ENCODE measurements around the gene PVALB. TPM values are rescaled to one million over a fixed set of nuclear protein-coding genes. Genes with fewer than 3 reads are reported as not detected.

The PVALB gene
- total RNA-seq, 1 experiment from 2014 or later, result not detected

DNA sequence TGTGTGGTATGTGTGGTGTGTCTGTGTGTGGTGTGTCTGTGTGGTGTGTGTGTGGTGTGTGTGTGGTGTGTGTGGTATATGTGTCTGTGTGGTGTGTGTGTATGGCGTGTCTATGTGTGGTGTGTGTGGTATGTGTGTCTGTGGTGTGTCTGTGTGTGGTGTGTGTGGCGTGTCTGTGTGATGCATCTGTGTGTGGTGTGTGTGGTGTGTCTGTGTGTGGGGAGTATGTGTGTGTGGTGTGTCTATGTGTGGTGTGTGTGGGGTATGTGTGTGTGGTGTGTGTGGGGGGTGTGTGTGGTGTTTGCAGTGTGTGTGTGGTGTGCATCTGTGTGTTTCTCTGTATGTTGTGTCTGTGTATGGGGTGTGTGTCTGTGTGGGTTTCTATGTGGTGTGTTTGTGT is 7.8 kb upstream of the PVALB start:
- Histone ChIP-seq H3K4me2 (ENCODE audit: low read length) (no peak overlapping the region), H2AFZ (ENCODE audit: low read depth, low read length, poor library complexity, severe bottlenecking) (no peak overlapping the region), H3K9me3 (ENCODE audit: control insufficient read depth in 1 of 2, insufficient read depth in 1 of 2, low read depth in 1 of 2, low read length in 2 of 2) (no peaks in the 10 kb centered on the region), H3K9ac (ENCODE audit: low read length) (no peak overlapping the region), H3K36me3 (ENCODE audit: control insufficient read depth in 1 of 2, insufficient read depth in 2 of 2, low read length in 2 of 2) (no peaks in the 10 kb centered on the region), H3K4me3 (replicated peaks in 1 of 2; ENCODE audit: low read depth in 1 of 2, low read length in 2 of 2) (no peak overlapping the region), H4K20me1 (ENCODE audit: insufficient read depth) (no peaks in the 10 kb centered on the region), H3K27me3 (ENCODE audit: insufficient read depth, low read length) (no peaks in the 10 kb centered on the region), H3K27ac (ENCODE audit: low read depth, low read length) (no peak overlapping the region), H3K4me1 (ENCODE audit: control insufficient read depth in 1 of 2, insufficient read depth in 2 of 2, low read length in 2 of 2) (no peaks in the 10 kb centered on the region), H3K79me2 (ENCODE audit: insufficient read depth, low read length) (no peaks in the 10 kb centered on the region), H3K9me2 (ENCODE audit: insufficient read depth) (no peaks in the 10 kb centered on the region)
- no TSS peak for BruUV-seq (replicated peaks)
- ChIA-PET RAD21 (ENCODE audit: low non-redundant PET in 1 of 2, low total read pairs in 2 of 2, uncharacterized antibody in 2 of 2, unreplicated experiment in 2 of 2) (no interaction called here), CTCF (no interaction called here), POLR2A (no interaction called here)
- ATAC-seq (no peak), DNase-seq (ENCODE audit: low read depth, low spot score) (no peak)
- intact Hi-C loops (cut with micrococcal nuclease), result no loop called here
- TF ChIP-seq, protein P1, sequence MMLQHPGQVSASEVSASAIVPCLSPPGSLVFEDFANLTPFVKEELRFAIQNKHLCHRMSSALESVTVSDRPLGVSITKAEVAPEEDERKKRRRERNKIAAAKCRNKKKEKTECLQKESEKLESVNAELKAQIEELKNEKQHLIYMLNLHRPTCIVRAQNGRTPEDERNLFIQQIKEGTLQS (IDR thresholded peaks at IDR 0.05), result no peak
- TF ChIP-seq CEBPB (IDR thresholded peaks at IDR 0.05; ENCODE audit: low read depth), result no peak
- TF ChIP-seq ELF1 (IDR thresholded peaks at IDR 0.05; ENCODE audit: borderline replicate concordance, low read depth), result no peak

DNA sequence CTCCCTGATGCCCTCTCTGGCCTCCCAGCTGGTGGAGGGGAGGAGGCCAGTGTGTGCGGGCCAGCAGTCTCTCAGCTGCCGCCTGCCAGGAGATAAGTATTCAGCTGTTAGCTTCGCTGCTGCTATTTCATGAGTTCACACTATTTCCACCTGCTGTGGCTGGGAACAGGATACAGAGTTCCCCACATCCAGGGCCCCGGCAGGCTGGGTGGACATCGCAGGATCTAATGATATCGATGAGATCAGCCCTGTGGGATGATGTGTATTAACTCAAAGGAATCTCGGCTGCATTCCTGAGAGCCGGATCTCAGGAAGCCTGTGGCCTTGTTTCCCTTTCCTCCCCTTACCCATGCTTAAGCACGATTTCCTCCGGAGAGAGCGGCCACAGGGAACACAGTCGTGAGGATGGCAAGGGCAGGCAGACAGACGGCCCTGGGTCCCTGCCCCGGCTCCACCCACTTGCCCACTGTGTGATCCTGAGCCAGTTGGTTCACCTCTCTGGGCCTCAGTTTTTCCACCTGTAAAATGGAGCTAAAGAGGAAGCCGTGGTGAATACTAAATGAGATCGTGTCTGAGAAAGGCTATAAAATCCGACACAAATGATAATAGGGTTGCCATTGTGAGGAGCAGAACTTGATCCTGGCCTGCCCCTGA is 6.5 kb upstream of the PVALB start:
- no peak overlapping the region for H3K4me3 ChIP-seq (replicated peaks in 1 of 2; ENCODE audit: low read depth in 1 of 2, low read length in 2 of 2)
- H3K9me2 ChIP-seq (ENCODE audit: insufficient read depth), result no peaks in the 10 kb centered on the region
- no peak overlapping the region for H3K4me2 ChIP-seq (ENCODE audit: low read length)
- no peaks in the 10 kb centered on the region for H4K20me1 ChIP-seq (ENCODE audit: insufficient read depth)
- no peaks in the 10 kb centered on the region for H3K79me2 ChIP-seq (ENCODE audit: insufficient read depth, low read length)
- H3K36me3 ChIP-seq (ENCODE audit: control insufficient read depth in 1 of 2, insufficient read depth in 2 of 2, low read length in 2 of 2), result no peaks in the 10 kb centered on the region
- ATAC-seq (no peak), DNase-seq (ENCODE audit: low read depth, low spot score) (no peak)
- no peaks in the 10 kb centered on the region for H3K9me3 ChIP-seq (ENCODE audit: control insufficient read depth in 1 of 2, insufficient read depth in 1 of 2, low read depth in 1 of 2, low read length in 2 of 2)
- CTCF ChIA-PET, result interaction anchor here (1.0 to 1.4 kb wide), 2 partner anchors 30 to 155 kb away, joined by 3 read pairs; no protein-coding TSS in a partner anchor
- no TSS peak for BruUV-seq (replicated peaks)
- RAD21 ChIA-PET (ENCODE audit: low non-redundant PET in 1 of 2, low total read pairs in 2 of 2, uncharacterized antibody in 2 of 2, unreplicated experiment in 2 of 2), result no interaction called here
- intact Hi-C loops (cut with micrococcal nuclease), result no loop called here
- no peaks in the 10 kb centered on the region; the same call in 1 of the 2 replicates for H3K27me3 ChIP-seq (ENCODE audit: insufficient read depth, low read length)
- POLR2A ChIA-PET, result no interaction called here
- H2AFZ ChIP-seq (ENCODE audit: low read depth, low read length, poor library complexity, severe bottlenecking), result no peak overlapping the region
- H3K4me1 ChIP-seq (ENCODE audit: control insufficient read depth in 1 of 2, insufficient read depth in 2 of 2, low read length in 2 of 2), result no peaks in the 10 kb centered on the region
- H3K27ac ChIP-seq (ENCODE audit: low read depth, low read length), result no peak overlapping the region
- H3K9ac ChIP-seq (ENCODE audit: low read length), result no peak overlapping the region
- TF ChIP-seq POLR2AphosphoS5 (IDR thresholded peaks at IDR 0.05; ENCODE audit: low read depth, low read length), result no peak
- TF ChIP-seq, protein P2, sequence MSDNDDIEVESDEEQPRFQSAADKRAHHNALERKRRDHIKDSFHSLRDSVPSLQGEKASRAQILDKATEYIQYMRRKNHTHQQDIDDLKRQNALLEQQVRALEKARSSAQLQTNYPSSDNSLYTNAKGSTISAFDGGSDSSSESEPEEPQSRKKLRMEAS (IDR thresholded peaks at IDR 0.05), result no peak
- TF ChIP-seq SP1 (IDR thresholded peaks at IDR 0.05; ENCODE audit: low read depth), result no peak
- TF ChIP-seq, protein P3, sequence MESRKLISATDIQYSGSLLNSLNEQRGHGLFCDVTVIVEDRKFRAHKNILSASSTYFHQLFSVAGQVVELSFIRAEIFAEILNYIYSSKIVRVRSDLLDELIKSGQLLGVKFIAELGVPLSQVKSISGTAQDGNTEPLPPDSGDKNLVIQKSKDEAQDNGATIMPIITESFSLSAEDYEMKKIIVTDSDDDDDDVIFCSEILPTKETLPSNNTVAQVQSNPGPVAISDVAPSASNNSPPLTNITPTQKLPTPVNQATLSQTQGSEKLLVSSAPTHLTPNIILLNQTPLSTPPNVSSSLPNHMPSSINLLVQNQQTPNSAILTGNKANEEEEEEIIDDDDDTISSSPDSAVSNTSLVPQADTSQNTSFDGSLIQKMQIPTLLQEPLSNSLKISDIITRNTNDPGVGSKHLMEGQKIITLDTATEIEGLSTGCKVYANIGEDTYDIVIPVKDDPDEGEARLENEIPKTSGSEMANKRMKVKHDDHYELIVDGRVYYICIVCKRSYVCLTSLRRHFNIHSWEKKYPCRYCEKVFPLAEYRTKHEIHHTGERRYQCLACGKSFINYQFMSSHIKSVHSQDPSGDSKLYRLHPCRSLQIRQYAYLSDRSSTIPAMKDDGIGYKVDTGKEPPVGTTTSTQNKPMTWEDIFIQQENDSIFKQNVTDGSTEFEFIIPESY (IDR thresholded peaks at IDR 0.05; ENCODE audit: extremely low read depth, insufficient replicate concordance, low read length), result no peak
- TF ChIP-seq ELF1 (IDR thresholded peaks at IDR 0.05; ENCODE audit: borderline replicate concordance, low read depth), result no peak
- no peak for TF ChIP-seq EGR1 (IDR thresholded peaks at IDR 0.05; ENCODE audit: low read depth)
- TF ChIP-seq, protein P4, sequence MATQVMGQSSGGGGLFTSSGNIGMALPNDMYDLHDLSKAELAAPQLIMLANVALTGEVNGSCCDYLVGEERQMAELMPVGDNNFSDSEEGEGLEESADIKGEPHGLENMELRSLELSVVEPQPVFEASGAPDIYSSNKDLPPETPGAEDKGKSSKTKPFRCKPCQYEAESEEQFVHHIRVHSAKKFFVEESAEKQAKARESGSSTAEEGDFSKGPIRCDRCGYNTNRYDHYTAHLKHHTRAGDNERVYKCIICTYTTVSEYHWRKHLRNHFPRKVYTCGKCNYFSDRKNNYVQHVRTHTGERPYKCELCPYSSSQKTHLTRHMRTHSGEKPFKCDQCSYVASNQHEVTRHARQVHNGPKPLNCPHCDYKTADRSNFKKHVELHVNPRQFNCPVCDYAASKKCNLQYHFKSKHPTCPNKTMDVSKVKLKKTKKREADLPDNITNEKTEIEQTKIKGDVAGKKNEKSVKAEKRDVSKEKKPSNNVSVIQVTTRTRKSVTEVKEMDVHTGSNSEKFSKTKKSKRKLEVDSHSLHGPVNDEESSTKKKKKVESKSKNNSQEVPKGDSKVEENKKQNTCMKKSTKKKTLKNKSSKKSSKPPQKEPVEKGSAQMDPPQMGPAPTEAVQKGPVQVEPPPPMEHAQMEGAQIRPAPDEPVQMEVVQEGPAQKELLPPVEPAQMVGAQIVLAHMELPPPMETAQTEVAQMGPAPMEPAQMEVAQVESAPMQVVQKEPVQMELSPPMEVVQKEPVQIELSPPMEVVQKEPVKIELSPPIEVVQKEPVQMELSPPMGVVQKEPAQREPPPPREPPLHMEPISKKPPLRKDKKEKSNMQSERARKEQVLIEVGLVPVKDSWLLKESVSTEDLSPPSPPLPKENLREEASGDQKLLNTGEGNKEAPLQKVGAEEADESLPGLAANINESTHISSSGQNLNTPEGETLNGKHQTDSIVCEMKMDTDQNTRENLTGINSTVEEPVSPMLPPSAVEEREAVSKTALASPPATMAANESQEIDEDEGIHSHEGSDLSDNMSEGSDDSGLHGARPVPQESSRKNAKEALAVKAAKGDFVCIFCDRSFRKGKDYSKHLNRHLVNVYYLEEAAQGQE (IDR thresholded peaks at IDR 0.05; ENCODE audit: low read depth), result no peak
- TF ChIP-seq YY1 (IDR thresholded peaks at IDR 0.05; ENCODE audit: extremely low read depth, insufficient replicate concordance, low read depth, low read length), result no peak
- TF ChIP-seq FOSL1 (IDR thresholded peaks at IDR 0.05; ENCODE audit: low read depth), result no peak
- TF ChIP-seq CEBPB (IDR thresholded peaks at IDR 0.05; ENCODE audit: low read depth), result no peak
- no peak for TF ChIP-seq CBX3 (IDR thresholded peaks at IDR 0.05; ENCODE audit: low read depth)
- TF ChIP-seq ZNF274 (IDR thresholded peaks at IDR 0.05; ENCODE audit: low read depth, low read length), result no peak
- TF ChIP-seq EZH2phosphoT487 (IDR thresholded peaks at IDR 0.05; ENCODE audit: borderline replicate concordance), result no peak
- TF ChIP-seq SRF (IDR thresholded peaks at IDR 0.05; ENCODE audit: low read depth), result no peak

All from HCT116 (cell line).